ENCODE measurements around the gene CDC42.

CDC42 gene

GRCh38 chr1:22101995-22102394 lies 49.5 kb downstream of the CDC42 start:
- H3K4me3 ChIP-seq (replicated peaks; ENCODE audit: low read depth, low read length) = no peak overlapping the region
- no peak for TF ChIP-seq CTCF (IDR thresholded peaks at IDR 0.05; ENCODE audit: insufficient read depth, low read length, poor library complexity, severe bottlenecking)
- no peaks in the 10 kb centered on the region for H3K27me3 ChIP-seq (replicated peaks; ENCODE audit: control insufficient read depth, insufficient read depth, low read length)
- DNase-seq (ENCODE audit: extremely low read depth, insufficient read length) = no peak
- H3K36me3 ChIP-seq (ENCODE audit: control insufficient read depth, insufficient read depth, low read length) = peaks cover 12% of the 10 kb centered on the region

GRCh38 chr1:22102746-22103145 lies 50.2 kb downstream of the CDC42 start:
- no peak for TF ChIP-seq CTCF (IDR thresholded peaks at IDR 0.05; ENCODE audit: insufficient read depth, low read length, poor library complexity, severe bottlenecking)

GRCh38 chr1:22104094-22104493 lies 51.6 kb downstream of the CDC42 start:
- no peak for TF ChIP-seq CTCF (IDR thresholded peaks at IDR 0.05; ENCODE audit: insufficient read depth, low read length, poor library complexity, severe bottlenecking)
- Histone ChIP-seq H3K27me3 (replicated peaks; ENCODE audit: control insufficient read depth, insufficient read depth, low read length) (no peaks in the 10 kb centered on the region), H3K36me3 (ENCODE audit: control insufficient read depth, insufficient read depth, low read length) (peaks cover 14% of the 10 kb centered on the region), H3K4me3 (replicated peaks; ENCODE audit: low read depth, low read length) (no peak overlapping the region)
- DNase-seq (ENCODE audit: extremely low read depth, insufficient read length) = no peak

More at GRCh38 chr1:22102746-22103145, 50.2 kb downstream of the CDC42 start:
- no peak overlapping the region for H3K4me3 ChIP-seq (replicated peaks; ENCODE audit: low read depth, low read length)
- H3K27me3 ChIP-seq (replicated peaks; ENCODE audit: control insufficient read depth, insufficient read depth, low read length) = no peaks in the 10 kb centered on the region
- no peak for DNase-seq (ENCODE audit: extremely low read depth, insufficient read length)
- H3K36me3 ChIP-seq (ENCODE audit: control insufficient read depth, insufficient read depth, low read length) = peaks cover 13% of the 10 kb centered on the region

- no peak for TF ChIP-seq CTCF (IDR thresholded peaks at IDR 0.05; ENCODE audit: insufficient read depth, low read length, poor library complexity, severe bottlenecking)
- DNase-seq (ENCODE audit: extremely low read depth, insufficient read length) = no peak
These were observed 52.4 kb downstream of the CDC42 start for GRCh38 chr1:22104865-22105437.

GRCh38 chr1:22105611-22106207 lies 53.2 kb downstream of the CDC42 start:
- peak; percentile 82 for TF ChIP-seq CTCF (IDR thresholded peaks at IDR 0.05; ENCODE audit: insufficient read depth, low read length, poor library complexity, severe bottlenecking)
- no peak for DNase-seq (ENCODE audit: extremely low read depth, insufficient read length)
- no peaks in the 10 kb centered on the region for H3K27me3 ChIP-seq (replicated peaks; ENCODE audit: control insufficient read depth, insufficient read depth, low read length)
- no peak overlapping the region for H3K4me3 ChIP-seq (replicated peaks; ENCODE audit: low read depth, low read length)
- H3K36me3 ChIP-seq (ENCODE audit: control insufficient read depth, insufficient read depth, low read length) = peaks cover 14% of the 10 kb centered on the region

More at GRCh38 chr1:22104865-22105437, 52.4 kb downstream of the CDC42 start:
- H3K36me3 ChIP-seq (ENCODE audit: control insufficient read depth, insufficient read depth, low read length) = peaks cover 14% of the 10 kb centered on the region
- no peak overlapping the region for H3K4me3 ChIP-seq (replicated peaks; ENCODE audit: low read depth, low read length)
- no peaks in the 10 kb centered on the region for H3K27me3 ChIP-seq (replicated peaks; ENCODE audit: control insufficient read depth, insufficient read depth, low read length)
